ENCODE results near the gene RAB3GAP2.
"Not testable (repeated sequence)": the region's sequence is repeated elsewhere in the genome, so short reads cannot be mapped to it uniquely, and the experiment has no call there.

- TF ChIP-seq CTCF (conservative IDR thresholded peaks at IDR 0.05; ENCODE audit: low read length); EZH2phosphoT487 (IDR thresholded peaks at IDR 0.05; ENCODE audit: borderline replicate concordance): not testable (repeated sequence)
Measured at GRCh38 chr1:220256194-220256593, 16.1 kb downstream of the RAB3GAP2 start.
